Astrocyte of the cerebellum (primary cell): ENCODE measurements around the gene RPL41.
A peak's percentile ranks its signal among the peaks of the same experiment; 100 is the strongest.

Experiments used
- DNase-seq: peaks from one replicate; pipeline ENCODE4 v3.0.0-alpha.2; 2011; ENCODE audit warnings: low read depth
- H3K4me3 ChIP-seq: 2 replicates; pipeline ENCODE4 v1.5.1; 2011; ENCODE audit warnings: mild to moderate bottlenecking, low read depth, low read length, moderate library complexity
- CTCF ChIP-seq: IDR thresholded peaks from 2 replicates; pipeline ENCODE4 v1.5.1; 2012; ENCODE audit warnings: low read length, low read depth, moderate library complexity, mild to moderate bottlenecking; ENCODE audit errors: missing control alignments
- in situ Hi-C: cut with HindIII; loops from 2 replicates; pipeline ENCODE4 v1.10.0; 2017; ENCODE audit warnings: low sequenced_read_pairs

The RPL41 gene

GRCh38 chr12:56079723-56080555 lies 36.5 kb upstream of the RPL41 start, which contains the start of gene ERBB3:
Gene ERBB3 (plus strand): TSS chr12:56080165. CDS start chr12:56080301, 136 bp downstream.
- DNase-seq: peak; percentile 15
- no peak for TF ChIP-seq CTCF
- H3K4me3 ChIP-seq: peak within 1 kb of the TSS; percentile 52
- in situ Hi-C loops: no loop called here

- no peak for DNase-seq
- in situ Hi-C loops: no loop called here
- no peak for TF ChIP-seq CTCF
- H3K4me3 ChIP-seq: peak overlapping the region; percentile 52
These were observed 35.8 kb upstream of the RPL41 start for GRCh38 chr12:56080556-56081138.

- in situ Hi-C loops: no loop called here
- no peak for DNase-seq
These were observed 34.8 kb upstream of the RPL41 start for GRCh38 chr12:56081393-56082347.

GRCh38 chr12:56082382-56082781 lies 34.1 kb upstream of the RPL41 start:
- no peak for TF ChIP-seq CTCF
- no peak overlapping the region for H3K4me3 ChIP-seq
- in situ Hi-C loops: no loop called here
- no peak for DNase-seq

More at GRCh38 chr12:56081393-56082347, 34.8 kb upstream of the RPL41 start:
- no peak overlapping the region for H3K4me3 ChIP-seq
- no peak for TF ChIP-seq CTCF

- H3K4me3 ChIP-seq: no peak overlapping the region
- in situ Hi-C loops: no loop called here
- DNase-seq: no peak
- no peak for TF ChIP-seq CTCF
These were observed 33.5 kb upstream of the RPL41 start for GRCh38 chr12:56082967-56083366.

GRCh38 chr12:56084958-56085543 lies 31.4 kb upstream of the RPL41 start:
- in situ Hi-C loops: no loop called here
- peak; percentile 35 for TF ChIP-seq CTCF
- no peak for DNase-seq
- H3K4me3 ChIP-seq: no peak overlapping the region
